Nephron progenitor cell (in vitro differentiated cells): Measurements from ENCODE around the gene BACE1.

Experiments used
- DNase-seq: peaks from one replicate; pipeline ENCODE4 v3.0.0; 2021
- H3K27ac Mint-ChIP-seq: 2 replicates; pipeline ENCODE4 v1.8.0; 2021; ENCODE audit warnings: mild to moderate bottlenecking, moderate library complexity, mixed read lengths
- H3K27me3 Mint-ChIP-seq: 2 replicates; pipeline ENCODE4 v1.8.0; 2021; ENCODE audit warnings: mild to moderate bottlenecking, low read depth, mixed read lengths; ENCODE audit not compliant: poor library complexity
- H3K36me3 Mint-ChIP-seq: 2 replicates; pipeline ENCODE4 v1.8.0; 2021; ENCODE audit warnings: low read depth, mixed read lengths
- H3K4me1 Mint-ChIP-seq: 2 replicates; pipeline ENCODE4 v1.8.0; 2021; ENCODE audit warnings: mixed read lengths
- H3K4me3 Mint-ChIP-seq: 2 replicates; pipeline ENCODE4 v1.8.0; 2021; ENCODE audit warnings: mild to moderate bottlenecking, moderate library complexity, mixed read lengths
- H3K9me3 Mint-ChIP-seq: 2 replicates; pipeline ENCODE4 v1.8.0; 2021; ENCODE audit warnings: mild to moderate bottlenecking, moderate library complexity, mixed read lengths
- TF ChIP-seq, protein P1 (sequence below): fragments of 200-600 bp; sonication (generic); IDR thresholded peaks from 2 replicates; pipeline ENCODE4 v1.5.0; 2021; ENCODE audit warnings: antibody characterized with exemption

BACE1 gene

DNA sequence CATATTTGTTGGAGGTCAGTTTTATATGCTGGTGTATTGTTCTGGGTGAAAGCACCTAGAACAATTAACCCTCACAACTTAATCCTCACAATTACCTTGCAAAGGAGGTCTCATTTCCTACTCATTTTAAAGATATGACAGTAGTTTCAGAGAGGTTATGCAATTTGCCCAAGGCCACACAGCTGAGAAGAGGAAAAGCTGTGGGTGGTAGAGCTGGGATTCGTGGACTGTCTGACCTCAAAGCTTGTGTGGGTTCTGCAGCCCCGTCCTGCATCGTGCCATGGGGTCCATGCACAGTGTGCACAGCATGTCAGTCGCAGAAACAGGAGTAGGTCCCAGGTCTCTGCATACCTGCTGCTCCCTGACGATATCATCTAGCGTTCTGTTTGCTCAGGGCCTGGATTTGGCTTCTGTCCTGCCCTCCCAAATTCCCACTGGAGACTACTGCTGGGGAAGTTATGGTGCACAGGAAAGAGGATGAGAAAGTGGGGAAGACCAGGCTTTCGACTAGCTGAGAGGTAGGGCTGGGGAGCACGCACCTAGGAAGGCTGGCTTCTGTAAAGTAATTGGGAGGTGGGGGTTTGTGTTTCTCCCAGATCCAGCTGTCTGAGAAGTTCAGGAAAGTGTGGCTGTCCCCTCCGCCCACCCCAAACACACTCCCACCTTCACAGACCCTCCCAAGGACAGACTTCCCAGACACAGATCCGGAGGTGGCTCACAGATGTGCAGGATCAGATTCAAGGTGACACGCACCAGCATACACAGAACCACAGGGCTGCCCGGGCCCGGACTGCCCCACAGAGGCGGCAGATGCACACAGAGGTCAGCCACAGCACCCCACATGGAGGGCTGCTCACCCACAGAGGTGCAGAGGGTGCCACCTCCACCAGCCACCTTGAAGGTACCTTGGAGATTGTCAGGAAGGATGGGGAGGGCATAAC is 2.0 kb downstream of the BACE1 start:
- TF ChIP-seq, protein P1, sequence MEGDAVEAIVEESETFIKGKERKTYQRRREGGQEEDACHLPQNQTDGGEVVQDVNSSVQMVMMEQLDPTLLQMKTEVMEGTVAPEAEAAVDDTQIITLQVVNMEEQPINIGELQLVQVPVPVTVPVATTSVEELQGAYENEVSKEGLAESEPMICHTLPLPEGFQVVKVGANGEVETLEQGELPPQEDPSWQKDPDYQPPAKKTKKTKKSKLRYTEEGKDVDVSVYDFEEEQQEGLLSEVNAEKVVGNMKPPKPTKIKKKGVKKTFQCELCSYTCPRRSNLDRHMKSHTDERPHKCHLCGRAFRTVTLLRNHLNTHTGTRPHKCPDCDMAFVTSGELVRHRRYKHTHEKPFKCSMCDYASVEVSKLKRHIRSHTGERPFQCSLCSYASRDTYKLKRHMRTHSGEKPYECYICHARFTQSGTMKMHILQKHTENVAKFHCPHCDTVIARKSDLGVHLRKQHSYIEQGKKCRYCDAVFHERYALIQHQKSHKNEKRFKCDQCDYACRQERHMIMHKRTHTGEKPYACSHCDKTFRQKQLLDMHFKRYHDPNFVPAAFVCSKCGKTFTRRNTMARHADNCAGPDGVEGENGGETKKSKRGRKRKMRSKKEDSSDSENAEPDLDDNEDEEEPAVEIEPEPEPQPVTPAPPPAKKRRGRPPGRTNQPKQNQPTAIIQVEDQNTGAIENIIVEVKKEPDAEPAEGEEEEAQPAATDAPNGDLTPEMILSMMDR = no peak
- Mint-ChIP-seq H3K27me3 (peaks cover 7% of the 10 kb centered on the region), H3K4me3 (peak overlapping the region; percentile 83), H3K27ac (no peak overlapping the region), H3K9me3 (no peaks in the 10 kb centered on the region), H3K36me3 (no peaks in the 10 kb centered on the region), H3K4me1 (peaks cover 29% of the 10 kb centered on the region)
- DNase-seq = peak; percentile 12

DNA sequence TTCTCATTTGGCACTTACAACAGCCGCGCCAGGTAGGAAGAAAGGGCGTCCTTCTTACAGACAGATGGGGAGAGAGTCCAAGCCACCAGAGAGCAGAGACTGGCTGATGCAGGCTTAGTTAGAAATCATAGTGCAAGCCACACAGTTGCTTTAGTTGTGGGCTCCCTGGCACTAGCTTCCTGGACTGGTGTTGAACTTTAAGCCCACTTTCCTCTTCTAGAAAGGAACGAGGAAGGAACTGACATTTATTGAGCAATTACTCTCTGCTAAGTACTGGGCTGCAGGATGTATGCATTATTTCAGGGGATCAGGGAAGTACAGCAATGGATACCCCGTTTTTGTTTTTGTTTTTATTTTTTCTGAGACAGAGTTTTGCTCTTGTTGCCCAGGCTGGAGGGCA is 3.0 kb downstream of the BACE1 start:
- peaks cover 7% of the 10 kb centered on the region for H3K27me3 Mint-ChIP-seq
- H3K4me3 Mint-ChIP-seq = peak overlapping the region; percentile 19
- no peaks in the 10 kb centered on the region for H3K36me3 Mint-ChIP-seq
- no peak for DNase-seq
- peak overlapping the region; percentile 39 for H3K27ac Mint-ChIP-seq
- H3K9me3 Mint-ChIP-seq = no peaks in the 10 kb centered on the region
- H3K4me1 Mint-ChIP-seq = peaks cover 32% of the 10 kb centered on the region
- TF ChIP-seq, protein P1 = no peak

DNA sequence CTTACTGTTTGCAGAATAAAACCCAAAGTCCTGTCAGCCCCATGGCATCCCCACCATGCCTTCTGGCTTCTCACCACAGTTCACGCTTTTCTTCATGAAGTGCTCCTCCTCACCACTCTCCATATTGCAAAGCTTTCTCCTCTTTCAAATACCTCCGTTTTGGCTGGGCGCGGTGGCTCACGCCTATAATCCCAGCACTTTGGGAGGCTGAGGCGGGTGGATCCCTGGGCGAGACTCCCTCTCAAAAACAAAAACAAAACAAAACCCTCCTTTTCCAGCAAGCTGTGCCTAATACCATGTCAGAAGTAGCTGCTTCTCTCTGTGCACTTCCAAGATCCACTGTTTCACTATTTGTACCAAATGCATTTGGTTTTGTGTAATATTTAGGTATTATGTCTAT is 6.7 kb downstream of the BACE1 start:
- H3K36me3 Mint-ChIP-seq = no peaks in the 10 kb centered on the region
- no peak for DNase-seq
- peaks cover 24% of the 10 kb centered on the region for H3K4me1 Mint-ChIP-seq
- no peak overlapping the region for H3K4me3 Mint-ChIP-seq
- H3K27me3 Mint-ChIP-seq = peaks cover 2% of the 10 kb centered on the region
- TF ChIP-seq, protein P1 = no peak
- no peak overlapping the region for H3K27ac Mint-ChIP-seq
- no peaks in the 10 kb centered on the region for H3K9me3 Mint-ChIP-seq

DNA sequence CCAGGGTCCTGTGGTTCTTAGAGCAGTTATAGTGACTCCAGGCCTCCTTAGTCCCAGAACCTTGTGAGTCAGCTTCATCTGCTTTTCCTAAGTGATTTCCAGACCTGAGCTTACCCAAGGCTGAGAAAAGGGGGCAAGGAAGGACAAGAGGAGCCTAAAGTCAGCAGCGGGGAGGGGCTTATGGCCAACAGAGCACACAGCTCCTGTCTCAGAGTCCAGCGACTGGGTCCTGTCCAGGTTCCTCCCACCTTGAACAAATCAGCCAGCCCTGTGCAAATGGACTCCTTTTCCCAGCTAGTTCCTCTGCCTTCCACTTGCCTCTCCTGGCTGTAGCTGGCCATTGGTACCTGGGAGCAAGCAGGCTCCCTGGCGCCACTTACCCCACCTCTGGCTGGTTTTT is 10.9 kb downstream of the BACE1 start:
- no peak for DNase-seq
- no peak overlapping the region for H3K27ac Mint-ChIP-seq
- no peak overlapping the region for H3K4me3 Mint-ChIP-seq
- H3K9me3 Mint-ChIP-seq = no peaks in the 10 kb centered on the region
- TF ChIP-seq, protein P1 = no peak
- H3K4me1 Mint-ChIP-seq = peaks cover 47% of the 10 kb centered on the region
- H3K36me3 Mint-ChIP-seq = no peaks in the 10 kb centered on the region
- no peaks in the 10 kb centered on the region for H3K27me3 Mint-ChIP-seq

DNA sequence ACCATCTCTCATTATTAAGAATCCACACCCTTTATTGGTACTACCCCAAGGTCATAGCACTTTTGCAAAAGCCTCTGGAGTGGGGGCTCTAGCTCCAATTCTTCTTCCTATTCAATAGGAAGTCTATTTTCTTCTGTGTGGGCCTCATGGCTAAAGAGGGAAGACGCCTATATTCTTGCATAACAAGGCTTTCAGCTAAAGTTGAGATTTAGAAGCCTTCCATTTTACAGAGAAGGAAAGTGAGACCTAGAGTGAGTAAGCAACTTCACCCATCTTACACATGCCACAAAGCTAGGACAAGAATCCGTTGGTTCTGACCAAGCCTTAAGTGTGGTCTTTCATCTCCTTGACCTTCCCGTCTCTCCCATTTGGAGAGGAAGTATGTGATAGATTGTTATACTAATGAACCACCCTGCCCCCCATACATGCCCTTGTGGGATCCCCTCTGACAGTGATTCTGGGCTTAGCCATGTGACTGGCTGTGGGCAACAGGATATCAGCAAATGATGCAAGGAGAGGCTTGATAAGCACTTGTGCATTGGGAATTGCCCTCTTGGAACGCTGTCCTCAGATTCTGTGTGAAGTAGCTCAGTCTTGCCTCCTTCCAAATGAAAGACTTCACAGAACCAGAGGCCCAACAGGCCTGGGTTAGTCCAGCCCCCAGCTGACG is 12.3 kb downstream of the BACE1 start:
- Mint-ChIP-seq H3K9me3 (no peaks in the 10 kb centered on the region), H3K4me3 (no peak overlapping the region), H3K27me3 (no peaks in the 10 kb centered on the region), H3K36me3 (peaks cover 4% of the 10 kb centered on the region), H3K27ac (no peak overlapping the region), H3K4me1 (peaks cover 60% of the 10 kb centered on the region)
- DNase-seq = no peak
- TF ChIP-seq, protein P1 = no peak
